DOHH2 (cell line): ENCODE data around the gene FBXO2.

ENCODE experiments used
- H3F3A ChIP-seq: fragments of 200-600 bp; sonication (generic), shearing (Covaris generic); 2 replicates; pipeline ENCODE4 v1.6.0; 2016; ENCODE audit warnings: antibody characterized with exemption, mild to moderate bottlenecking; ENCODE audit not compliant: control insufficient read depth, insufficient read depth
- H3K27ac ChIP-seq: fragments of 200-600 bp; sonication (generic); 2 replicates; pipeline ENCODE4 v1.5.1; 2014; ENCODE audit warnings: low read depth, mild to moderate bottlenecking, low read length, moderate library complexity
- H3K27me3 ChIP-seq: fragments of 200-600 bp; sonication (generic); 2 replicates; pipeline ENCODE4 v1.6.1; 2014; ENCODE audit warnings: mild to moderate bottlenecking, low read length, mixed read lengths; ENCODE audit not compliant: control insufficient read depth
- H3K36me3 ChIP-seq: fragments of 200-600 bp; sonication (generic); 2 replicates; pipeline ENCODE4 v1.6.1; 2014; ENCODE audit warnings: mild to moderate bottlenecking, low read length, moderate library complexity, mixed read lengths; ENCODE audit not compliant: control insufficient read depth
- H3K4me1 ChIP-seq: fragments of 200-600 bp; sonication (generic); 2 replicates; pipeline ENCODE4 v1.6.1; 2014; ENCODE audit warnings: mild to moderate bottlenecking, low read length, mixed read lengths; ENCODE audit not compliant: control insufficient read depth
- H3K4me2 ChIP-seq: fragments of 200-600 bp; sonication (generic); 2 replicates; pipeline ENCODE4 v1.6.0; 2014; ENCODE audit warnings: mild to moderate bottlenecking, low read length, moderate library complexity
- H3K4me3 ChIP-seq: fragments of 200-600 bp; sonication (generic); 2 replicates; pipeline ENCODE4 v1.5.1; 2014; ENCODE audit warnings: mild to moderate bottlenecking, low read length, mixed read lengths
- H3K79me2 ChIP-seq: fragments of 200-600 bp; sonication (generic); 2 replicates; pipeline ENCODE4 v1.6.1; 2014; ENCODE audit warnings: mild to moderate bottlenecking, low read length, mixed read lengths; ENCODE audit not compliant: control insufficient read depth
- H3K9me2 ChIP-seq: fragments of 200-600 bp; sonication (generic); replicated peaks from 2 replicates; pipeline ENCODE4 v1.6.1; 2014; ENCODE audit warnings: mild to moderate bottlenecking, low read length, mixed read lengths; ENCODE audit not compliant: control insufficient read depth
- H3K9me3 ChIP-seq: fragments of 200-600 bp; sonication (generic); 2 replicates; pipeline ENCODE4 v1.6.1; 2014; ENCODE audit warnings: antibody characterized with exemption, low read length, mixed read lengths; ENCODE audit not compliant: control insufficient read depth, insufficient read depth
- H4K20me1 ChIP-seq: fragments of 200-600 bp; sonication (generic); 2 replicates; pipeline ENCODE4 v1.6.0; 2014; ENCODE audit warnings: low read depth, mild to moderate bottlenecking, antibody characterized with exemption, low read length, moderate library complexity; ENCODE audit not compliant: control insufficient read depth, insufficient read depth
- EZH2phosphoT487 ChIP-seq: fragments of 200-600 bp; sonication (generic); IDR thresholded peaks from 2 replicates; pipeline ENCODE4 v1.6.1; 2017; ENCODE audit warnings: borderline replicate concordance, mild to moderate bottlenecking, antibody characterized with exemption, low read length, moderate library complexity, mixed read lengths
- TF ChIP-seq, protein P1 (sequence below): fragments of 200-600 bp; sonication (generic); IDR thresholded peaks from one replicate; pipeline ENCODE4 v1.5.1; 2014; ENCODE audit warnings: antibody characterized with exemption, mild to moderate bottlenecking, low read depth, low read length; ENCODE audit not compliant: poor library complexity, severe bottlenecking

The FBXO2 gene

GRCh38 chr1:11670747-11671146, 16.5 kb upstream of the FBXO2 start:
- H3K4me1 ChIP-seq = no peaks in the 10 kb centered on the region
- peaks cover 18% of the 10 kb centered on the region for H3K36me3 ChIP-seq
- no peaks in the 10 kb centered on the region for H3K27me3 ChIP-seq
- no peaks in the 10 kb centered on the region for H3K9me3 ChIP-seq
- TF ChIP-seq, protein P1, sequence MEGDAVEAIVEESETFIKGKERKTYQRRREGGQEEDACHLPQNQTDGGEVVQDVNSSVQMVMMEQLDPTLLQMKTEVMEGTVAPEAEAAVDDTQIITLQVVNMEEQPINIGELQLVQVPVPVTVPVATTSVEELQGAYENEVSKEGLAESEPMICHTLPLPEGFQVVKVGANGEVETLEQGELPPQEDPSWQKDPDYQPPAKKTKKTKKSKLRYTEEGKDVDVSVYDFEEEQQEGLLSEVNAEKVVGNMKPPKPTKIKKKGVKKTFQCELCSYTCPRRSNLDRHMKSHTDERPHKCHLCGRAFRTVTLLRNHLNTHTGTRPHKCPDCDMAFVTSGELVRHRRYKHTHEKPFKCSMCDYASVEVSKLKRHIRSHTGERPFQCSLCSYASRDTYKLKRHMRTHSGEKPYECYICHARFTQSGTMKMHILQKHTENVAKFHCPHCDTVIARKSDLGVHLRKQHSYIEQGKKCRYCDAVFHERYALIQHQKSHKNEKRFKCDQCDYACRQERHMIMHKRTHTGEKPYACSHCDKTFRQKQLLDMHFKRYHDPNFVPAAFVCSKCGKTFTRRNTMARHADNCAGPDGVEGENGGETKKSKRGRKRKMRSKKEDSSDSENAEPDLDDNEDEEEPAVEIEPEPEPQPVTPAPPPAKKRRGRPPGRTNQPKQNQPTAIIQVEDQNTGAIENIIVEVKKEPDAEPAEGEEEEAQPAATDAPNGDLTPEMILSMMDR = no peak
- H3K79me2 ChIP-seq = no peaks in the 10 kb centered on the region
- no peak overlapping the region for H3K4me2 ChIP-seq
- H3K4me3 ChIP-seq = no peak overlapping the region
- H4K20me1 ChIP-seq = no peaks in the 10 kb centered on the region
- H3F3A ChIP-seq = no peaks in the 10 kb centered on the region
- H3K27ac ChIP-seq = no peak overlapping the region
- H3K9me2 ChIP-seq = no peaks in the 10 kb centered on the region

DNA sequence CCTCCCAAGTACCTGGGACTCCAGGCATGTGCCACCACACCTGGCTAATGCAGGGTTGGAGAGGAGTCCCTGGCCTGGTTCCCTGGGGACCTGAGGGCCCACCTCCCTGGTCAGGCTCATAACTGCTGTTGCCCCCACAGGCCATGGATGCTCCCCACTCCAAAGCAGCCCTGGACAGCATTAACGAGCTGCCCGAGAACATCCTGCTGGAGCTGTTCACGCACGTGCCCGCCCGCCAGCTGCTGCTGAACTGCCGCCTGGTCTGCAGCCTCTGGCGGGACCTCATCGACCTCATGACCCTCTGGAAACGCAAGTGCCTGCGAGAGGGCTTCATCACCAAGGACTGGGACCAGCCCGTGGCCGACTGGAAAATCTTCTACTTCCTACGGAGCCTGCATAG, 14.3 kb upstream of the FBXO2 start:
- H3K4me1 ChIP-seq = peaks cover 8% of the 10 kb centered on the region
- no peaks in the 10 kb centered on the region for H3F3A ChIP-seq
- peaks cover 6% of the 10 kb centered on the region for H3K36me3 ChIP-seq
- H3K79me2 ChIP-seq = no peaks in the 10 kb centered on the region
- no peaks in the 10 kb centered on the region for H3K9me3 ChIP-seq
- H3K4me2 ChIP-seq = no peak overlapping the region
- no peak overlapping the region for H3K27ac ChIP-seq
- H3K4me3 ChIP-seq = no peak overlapping the region
- peaks cover 4% of the 10 kb centered on the region for H3K27me3 ChIP-seq
- no peak for TF ChIP-seq EZH2phosphoT487
- TF ChIP-seq, protein P1 = no peak
- no peaks in the 10 kb centered on the region for H3K9me2 ChIP-seq
- no peaks in the 10 kb centered on the region for H4K20me1 ChIP-seq

GRCh38 chr1:11664336-11665065, 10.3 kb upstream of the FBXO2 start:
- no peak overlapping the region for H3K27ac ChIP-seq
- peak overlapping the region; percentile 67 for H3K4me2 ChIP-seq
- no peaks in the 10 kb centered on the region for H3K79me2 ChIP-seq
- no peaks in the 10 kb centered on the region for H3F3A ChIP-seq
- H3K4me3 ChIP-seq = peak overlapping the region; percentile 67
- H3K36me3 ChIP-seq = no peaks in the 10 kb centered on the region
- TF ChIP-seq, protein P1 = no peak
- TF ChIP-seq EZH2phosphoT487 = no peak
- H3K27me3 ChIP-seq = peaks cover 4% of the 10 kb centered on the region
- no peaks in the 10 kb centered on the region for H4K20me1 ChIP-seq
- no peaks in the 10 kb centered on the region for H3K9me2 ChIP-seq
- H3K9me3 ChIP-seq = no peaks in the 10 kb centered on the region
- peaks cover 8% of the 10 kb centered on the region for H3K4me1 ChIP-seq
